Activated T-cell treated with anti-CD3 and anti-CD28 coated beads for 24 hours (primary cell): ENCODE data around the gene MT1G.
"Not testable (repeated sequence)": the region's sequence is repeated elsewhere in the genome, so short reads cannot be mapped to it uniquely, and the experiment has no call there.

Experiments
- DNase-seq: peaks from one replicate; pipeline ENCODE4 v3.0.0-alpha.2; 2020; ENCODE audit warnings: low read depth

The MT1G gene

GRCh38 chr16:56667581-56668571 is at the start of gene MT1G:
TSS of gene MT1G (minus strand) at chr16:56668065. CDS start at chr16:56667993, 72 bp downstream.
- DNase-seq: no peak

- not testable (repeated sequence) for DNase-seq
These were observed 49.7 kb upstream of the MT1G start for GRCh38 chr16:56717532-56717931.

- DNase-seq: no peak
These were observed 48.9 kb upstream of the MT1G start for GRCh38 chr16:56716761-56717160.

- no peak for DNase-seq
These were observed 47.3 kb upstream of the MT1G start for GRCh38 chr16:56715126-56715525.

GRCh38 chr16:56713794-56714193 is 45.9 kb upstream of the MT1G start:
- DNase-seq: no peak

- no peak for DNase-seq
These were observed 44.0 kb upstream of the MT1G start for GRCh38 chr16:56711862-56712261.

GRCh38 chr16:56710181-56710737 is 42.4 kb upstream of the MT1G start:
- DNase-seq: no peak

GRCh38 chr16:56709443-56710040 is 41.7 kb upstream of the MT1G start:
- no peak for DNase-seq

- DNase-seq: no peak
These were observed 40.9 kb upstream of the MT1G start for GRCh38 chr16:56708525-56709442.

GRCh38 chr16:56702836-56703235 is 35.0 kb upstream of the MT1G start:
- no peak for DNase-seq

- DNase-seq: no peak
These were observed 33.7 kb upstream of the MT1G start for GRCh38 chr16:56701534-56701933.

- no peak for DNase-seq
These were observed 32.8 kb upstream of the MT1G start for GRCh38 chr16:56700631-56701030.

- no peak for DNase-seq
These were observed 32.3 kb upstream of the MT1G start for GRCh38 chr16:56700195-56700594.

GRCh38 chr16:56697456-56698155 is 29.7 kb upstream of the MT1G start:
- no peak for DNase-seq

- no peak for DNase-seq
These were observed 27.4 kb upstream of the MT1G start for GRCh38 chr16:56695246-56695645.

- DNase-seq: no peak
These were observed 24.0 kb upstream of the MT1G start for GRCh38 chr16:56691885-56692284.

GRCh38 chr16:56690420-56691122 is 22.7 kb upstream of the MT1G start:
- no peak for DNase-seq

- no peak for DNase-seq
These were observed 21.3 kb upstream of the MT1G start for GRCh38 chr16:56689171-56689570.

GRCh38 chr16:56688762-56689161 is 20.9 kb upstream of the MT1G start:
- DNase-seq: no peak

- DNase-seq: no peak
These were observed 18.9 kb upstream of the MT1G start for GRCh38 chr16:56686758-56687157.
